ENCODE measurements around the gene KCNMB2. TPM values are rescaled to one million over a fixed set of nuclear protein-coding genes. Genes with fewer than 3 reads are reported as not detected.

The KCNMB2 gene
- total RNA-seq, 4 donors from 2014 or later: 0.82 TPM; not detected in 3

DNA sequence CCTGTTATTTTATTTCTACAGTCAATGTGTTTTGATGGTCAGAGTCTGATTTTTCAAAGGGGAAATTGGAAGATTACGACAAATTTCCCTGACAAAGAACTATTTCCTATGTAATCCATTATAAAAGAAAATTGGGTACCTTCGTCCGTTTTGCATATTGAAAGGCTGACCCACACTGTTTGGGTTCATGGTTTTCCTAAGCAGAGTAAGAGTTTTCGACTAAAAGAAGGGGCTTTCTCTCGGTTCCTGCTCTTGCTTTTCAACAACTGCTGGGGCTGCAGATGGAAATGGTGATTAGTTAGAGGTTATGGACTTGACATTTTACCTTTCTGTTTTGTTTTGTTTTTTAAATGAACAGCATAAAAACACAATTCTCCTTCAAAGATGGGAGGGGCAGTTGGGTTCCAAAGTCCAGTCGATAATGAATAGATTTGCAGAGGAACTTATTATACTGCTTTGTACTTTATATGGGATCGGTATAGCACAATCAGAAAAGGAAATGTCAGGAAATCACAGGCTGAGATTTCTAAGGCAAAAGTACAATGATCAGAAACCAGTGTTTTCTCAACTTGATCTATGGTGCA, 978 bp downstream of the KCNMB2 start:
- WGBS, 2 donors (ENCODE audit: low coverage in 1 of 2): 17 to 24% methylated on average over 7 of the region's 7 CpGs
- in situ Hi-C loops (cut with MboI; ENCODE audit: low pct_ligation_motif_present in 1 of 4, low pct_unique_long_range_greater_than_20kb in 1 of 4, low sequenced_read_pairs in 3 of 4) (no loop called here), intact Hi-C loops (cut with DNase I; ENCODE audit: low total_unique reads) (no loop called here)
- Histone ChIP-seq H3K27ac (no peak overlapping the region), H3K4me1 (peaks cover 0 to 22% (median 9%) of the 10 kb centered on the region in 4 donors), H3K4me3 (peak overlapping the region in 3 of 4 donors; percentile 14 to 35 (median 17)), H3K9me3 (no peaks in the 10 kb centered on the region), H3K27me3 (no peaks in the 10 kb centered on the region), H3K36me3 (no peaks in the 10 kb centered on the region)
- TF ChIP-seq EP300 (IDR thresholded peaks at IDR 0.05; ENCODE audit: low read depth) (no peak), POLR2A (IDR thresholded peaks at IDR 0.05) (no peak), POLR2AphosphoS5 (IDR thresholded peaks at IDR 0.05) (no peak)
- TF ChIP-seq, protein P1, sequence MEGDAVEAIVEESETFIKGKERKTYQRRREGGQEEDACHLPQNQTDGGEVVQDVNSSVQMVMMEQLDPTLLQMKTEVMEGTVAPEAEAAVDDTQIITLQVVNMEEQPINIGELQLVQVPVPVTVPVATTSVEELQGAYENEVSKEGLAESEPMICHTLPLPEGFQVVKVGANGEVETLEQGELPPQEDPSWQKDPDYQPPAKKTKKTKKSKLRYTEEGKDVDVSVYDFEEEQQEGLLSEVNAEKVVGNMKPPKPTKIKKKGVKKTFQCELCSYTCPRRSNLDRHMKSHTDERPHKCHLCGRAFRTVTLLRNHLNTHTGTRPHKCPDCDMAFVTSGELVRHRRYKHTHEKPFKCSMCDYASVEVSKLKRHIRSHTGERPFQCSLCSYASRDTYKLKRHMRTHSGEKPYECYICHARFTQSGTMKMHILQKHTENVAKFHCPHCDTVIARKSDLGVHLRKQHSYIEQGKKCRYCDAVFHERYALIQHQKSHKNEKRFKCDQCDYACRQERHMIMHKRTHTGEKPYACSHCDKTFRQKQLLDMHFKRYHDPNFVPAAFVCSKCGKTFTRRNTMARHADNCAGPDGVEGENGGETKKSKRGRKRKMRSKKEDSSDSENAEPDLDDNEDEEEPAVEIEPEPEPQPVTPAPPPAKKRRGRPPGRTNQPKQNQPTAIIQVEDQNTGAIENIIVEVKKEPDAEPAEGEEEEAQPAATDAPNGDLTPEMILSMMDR (IDR thresholded peaks at IDR 0.05): no peak
- DNase-seq: no peak

DNA sequence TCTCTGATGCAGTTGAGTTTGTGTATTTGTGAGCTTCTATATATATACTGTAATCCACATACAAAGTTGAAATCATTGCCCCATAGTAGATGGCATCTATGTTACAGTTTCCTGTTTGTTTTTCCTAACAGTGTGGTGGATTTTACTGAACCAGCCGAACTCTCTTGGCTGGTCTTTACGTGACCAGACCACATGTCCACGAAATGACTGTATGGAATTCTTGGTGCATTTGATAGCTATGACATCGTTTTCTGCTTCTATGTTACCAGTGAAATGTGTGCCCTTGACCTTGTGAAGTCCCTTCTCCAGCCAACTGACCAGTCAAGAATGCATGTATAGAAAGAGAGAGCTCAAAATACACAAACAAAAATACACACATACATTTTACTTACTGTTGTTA, 1.8 kb downstream of the KCNMB2 start:
- WGBS, 2 donors (ENCODE audit: low coverage in 1 of 2): 33 to 46% methylated on average over 4 of the region's 4 CpGs
- no peak for DNase-seq
- in situ Hi-C loops (cut with MboI; ENCODE audit: low pct_ligation_motif_present in 1 of 4, low pct_unique_long_range_greater_than_20kb in 1 of 4, low sequenced_read_pairs in 3 of 4) (no loop called here), intact Hi-C loops (cut with DNase I; ENCODE audit: low total_unique reads) (no loop called here)
- Histone ChIP-seq H3K9me3 (no peaks in the 10 kb centered on the region), H3K36me3 (no peaks in the 10 kb centered on the region), H3K27me3 (no peaks in the 10 kb centered on the region), H3K27ac (no peak overlapping the region), H3K4me3 (no peak overlapping the region), H3K4me1 (peaks cover 0 to 22% (median 9%) of the 10 kb centered on the region in 4 donors)
- TF ChIP-seq POLR2A (IDR thresholded peaks at IDR 0.05): no peak
- no peak for TF ChIP-seq EP300 (IDR thresholded peaks at IDR 0.05; ENCODE audit: low read depth)
- TF ChIP-seq, protein P1 (IDR thresholded peaks at IDR 0.05): no peak
- TF ChIP-seq POLR2AphosphoS5 (IDR thresholded peaks at IDR 0.05): no peak

DNA sequence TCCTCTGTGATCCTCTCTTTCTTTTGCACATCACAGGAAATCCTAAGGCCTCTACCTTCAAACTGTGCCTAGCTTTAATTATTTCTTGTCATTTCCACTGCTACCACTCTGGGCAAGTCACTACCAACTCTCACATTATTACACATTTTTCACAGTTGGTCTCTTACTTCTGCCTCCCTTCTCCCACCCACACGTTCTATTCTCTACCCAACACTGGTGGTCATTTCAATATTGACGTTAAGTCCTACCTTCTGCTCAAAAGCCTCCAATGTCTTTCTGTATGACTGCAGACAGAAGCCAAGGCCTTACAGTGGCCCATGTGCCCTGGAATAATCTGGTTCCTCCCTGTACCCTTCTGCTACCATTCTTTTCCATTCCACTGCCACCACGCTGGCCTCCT, 3.9 kb downstream of the KCNMB2 start:
- Histone ChIP-seq H3K4me1 (peaks cover 0 to 22% (median 9%) of the 10 kb centered on the region in 4 donors), H3K27me3 (no peaks in the 10 kb centered on the region), H3K36me3 (no peaks in the 10 kb centered on the region), H3K9me3 (no peaks in the 10 kb centered on the region), H3K27ac (no peak overlapping the region), H3K4me3 (no peak overlapping the region)
- in situ Hi-C loops (cut with MboI; ENCODE audit: low pct_ligation_motif_present in 1 of 4, low pct_unique_long_range_greater_than_20kb in 1 of 4, low sequenced_read_pairs in 3 of 4) (no loop called here), intact Hi-C loops (cut with DNase I; ENCODE audit: low total_unique reads) (no loop called here)
- TF ChIP-seq POLR2A (IDR thresholded peaks at IDR 0.05) (no peak), POLR2AphosphoS5 (IDR thresholded peaks at IDR 0.05) (no peak), EP300 (IDR thresholded peaks at IDR 0.05; ENCODE audit: low read depth) (no peak)
- TF ChIP-seq, protein P1 (IDR thresholded peaks at IDR 0.05): no peak
- 77 to 89% methylated on average over 3 of the region's 3 CpGs for WGBS, 2 donors (ENCODE audit: low coverage in 1 of 2)
- no peak for DNase-seq

DNA sequence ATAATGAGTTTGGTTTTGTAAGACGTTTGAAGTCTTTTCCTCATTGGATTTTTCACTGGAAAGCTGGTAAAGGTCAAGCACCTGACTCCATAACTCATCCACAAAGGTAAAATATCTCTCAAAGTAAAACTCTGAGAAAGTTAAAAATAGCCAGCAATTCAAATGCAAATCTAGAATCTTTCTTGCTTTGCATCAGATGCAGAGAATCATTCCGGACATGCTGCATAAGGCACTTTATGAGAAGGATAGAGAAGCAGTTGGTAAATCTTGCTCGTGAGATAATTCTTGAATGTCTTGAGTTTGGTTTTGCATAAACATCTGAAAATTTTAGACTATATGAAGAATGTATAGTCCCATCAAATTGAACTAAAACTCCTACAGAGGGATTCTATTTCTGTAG, 9.1 kb downstream of the KCNMB2 start:
- WGBS, 2 donors (ENCODE audit: low coverage in 1 of 2): 66 to 76% methylated on average over 3 of the region's 3 CpGs
- no peaks in the 10 kb centered on the region for H3K9me3 ChIP-seq
- H3K36me3 ChIP-seq: no peaks in the 10 kb centered on the region
- no peaks in the 10 kb centered on the region for H3K27me3 ChIP-seq
- DNase-seq: no peak
- H3K27ac ChIP-seq: no peak overlapping the region
- intact Hi-C loops (cut with DNase I; ENCODE audit: low total_unique reads): no loop called here
- H3K4me1 ChIP-seq: no peaks in the 10 kb centered on the region
- in situ Hi-C loops (cut with MboI; ENCODE audit: low pct_ligation_motif_present in 1 of 4, low pct_unique_long_range_greater_than_20kb in 1 of 4, low sequenced_read_pairs in 3 of 4): no loop called here
- H3K4me3 ChIP-seq: no peak overlapping the region
- TF ChIP-seq EP300 (IDR thresholded peaks at IDR 0.05; ENCODE audit: low read depth) (no peak), POLR2A (IDR thresholded peaks at IDR 0.05) (no peak), POLR2AphosphoS5 (IDR thresholded peaks at IDR 0.05) (no peak)
- TF ChIP-seq, protein P1 (IDR thresholded peaks at IDR 0.05): no peak

All from transverse colon (tissue), 4 donors.